ENCODE measurements around the gene TET3. TPM values are rescaled to one million over a fixed set of nuclear protein-coding genes. Genes with fewer than 3 reads are reported as not detected.
A peak's percentile ranks its signal among the peaks of the same experiment; 100 is the strongest.

The TET3 gene
- total and polyA plus RNA-seq, 2 donors (not counting 1 experiment from before 2014, with no cell fraction given), result 2.1 to 3.1 TPM

DNA sequence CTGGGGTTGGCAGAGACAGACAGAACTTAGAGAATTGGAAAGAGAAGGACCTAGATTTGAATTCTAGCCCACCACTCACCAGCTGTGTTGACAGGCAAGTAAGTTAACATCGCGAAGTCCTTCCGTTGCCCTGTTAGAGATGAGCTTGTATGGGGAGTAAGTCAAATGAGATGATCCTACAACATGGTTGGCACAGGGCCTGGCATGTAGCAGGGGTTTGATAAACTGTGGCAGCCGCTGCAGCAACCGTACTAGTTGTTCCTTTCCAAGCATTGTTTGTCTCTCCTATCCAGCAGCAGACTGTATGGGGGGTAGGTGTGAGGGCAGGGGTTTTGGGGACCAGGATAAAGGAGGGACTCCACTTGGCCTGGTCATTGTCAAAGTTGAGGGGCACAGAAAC lies 16.0 kb downstream of the TET3 start:
- TF ChIP-seq, protein P1, sequence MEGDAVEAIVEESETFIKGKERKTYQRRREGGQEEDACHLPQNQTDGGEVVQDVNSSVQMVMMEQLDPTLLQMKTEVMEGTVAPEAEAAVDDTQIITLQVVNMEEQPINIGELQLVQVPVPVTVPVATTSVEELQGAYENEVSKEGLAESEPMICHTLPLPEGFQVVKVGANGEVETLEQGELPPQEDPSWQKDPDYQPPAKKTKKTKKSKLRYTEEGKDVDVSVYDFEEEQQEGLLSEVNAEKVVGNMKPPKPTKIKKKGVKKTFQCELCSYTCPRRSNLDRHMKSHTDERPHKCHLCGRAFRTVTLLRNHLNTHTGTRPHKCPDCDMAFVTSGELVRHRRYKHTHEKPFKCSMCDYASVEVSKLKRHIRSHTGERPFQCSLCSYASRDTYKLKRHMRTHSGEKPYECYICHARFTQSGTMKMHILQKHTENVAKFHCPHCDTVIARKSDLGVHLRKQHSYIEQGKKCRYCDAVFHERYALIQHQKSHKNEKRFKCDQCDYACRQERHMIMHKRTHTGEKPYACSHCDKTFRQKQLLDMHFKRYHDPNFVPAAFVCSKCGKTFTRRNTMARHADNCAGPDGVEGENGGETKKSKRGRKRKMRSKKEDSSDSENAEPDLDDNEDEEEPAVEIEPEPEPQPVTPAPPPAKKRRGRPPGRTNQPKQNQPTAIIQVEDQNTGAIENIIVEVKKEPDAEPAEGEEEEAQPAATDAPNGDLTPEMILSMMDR (conservative IDR thresholded peaks at IDR 0.05 in 1 of 2, IDR thresholded peaks at IDR 0.05 in 1 of 2; ENCODE audit: low read depth in 1 of 2, low read length in 2 of 2), result no peak
- TF ChIP-seq EZH2 (IDR thresholded peaks at IDR 0.05; ENCODE audit: low read length, missing control alignments), result no peak
- Histone ChIP-seq H3K27ac (ENCODE audit: insufficient read depth, low read length) (no peak overlapping the region), H3K9me3 (ENCODE audit: control insufficient read depth, insufficient read depth, low read depth, low read length) (no peaks in the 10 kb centered on the region), H2AFZ (ENCODE audit: low read length) (no peak overlapping the region), H3K36me3 (ENCODE audit: control insufficient read depth, insufficient read depth, low read length) (no peaks in the 10 kb centered on the region), H3K79me2 (ENCODE audit: control insufficient read depth, insufficient read depth, low read length) (peaks cover 6% of the 10 kb centered on the region), H3K4me1 (ENCODE audit: control insufficient read depth, extremely low read depth, insufficient read depth, low read length) (peaks cover 21% of the 10 kb centered on the region), H3K4me3 (replicated peaks in 1 of 4; ENCODE audit: control extremely low read depth in 1 of 4, insufficient read depth in 1 of 4, low read depth in 3 of 4, low read length in 4 of 4) (no peak overlapping the region), H3K27me3 (ENCODE audit: control insufficient read depth, insufficient read depth, low read length) (no peaks in the 10 kb centered on the region), H3K9ac (ENCODE audit: insufficient read depth, low read length) (no peak overlapping the region), H3K4me2 (ENCODE audit: extremely low read depth, insufficient read depth, low read length) (peak overlapping the region; percentile 4), H4K20me1 (ENCODE audit: control insufficient read depth, extremely low read depth, insufficient read depth, low read length) (no peaks in the 10 kb centered on the region)
- DNase-seq (ENCODE audit: low read depth in 2 of 2), result no peak

DNA sequence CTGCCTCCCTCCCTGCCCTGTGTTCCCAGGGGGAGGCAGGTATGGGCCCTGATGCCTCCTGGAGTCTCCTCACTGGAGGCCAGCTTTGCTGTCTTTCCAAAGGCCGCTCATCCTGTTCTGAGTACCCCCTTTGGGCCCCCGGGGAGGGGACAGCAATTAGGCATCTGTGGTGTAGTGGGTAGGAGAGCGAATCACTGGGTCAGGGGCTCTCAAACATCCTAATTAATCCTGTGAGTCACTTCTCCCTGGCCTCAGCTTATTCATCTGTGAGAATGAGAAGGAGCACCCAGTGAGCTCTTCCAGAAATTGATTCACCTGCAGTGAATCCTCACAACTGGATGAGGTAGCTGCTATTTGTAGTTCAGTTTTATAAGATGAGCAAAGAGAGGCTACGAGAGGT lies 16.4 kb downstream of the TET3 start:
- H4K20me1 ChIP-seq (ENCODE audit: control insufficient read depth, extremely low read depth, insufficient read depth, low read length), result no peaks in the 10 kb centered on the region
- no peak overlapping the region for H2AFZ ChIP-seq (ENCODE audit: low read length)
- no peak overlapping the region for H3K27ac ChIP-seq (ENCODE audit: insufficient read depth, low read length)
- no peaks in the 10 kb centered on the region for H3K36me3 ChIP-seq (ENCODE audit: control insufficient read depth, insufficient read depth, low read length)
- H3K27me3 ChIP-seq (ENCODE audit: control insufficient read depth, insufficient read depth, low read length), result no peaks in the 10 kb centered on the region
- H3K9ac ChIP-seq (ENCODE audit: insufficient read depth, low read length), result no peak overlapping the region
- H3K4me2 ChIP-seq (ENCODE audit: extremely low read depth, insufficient read depth, low read length), result no peak overlapping the region
- H3K4me1 ChIP-seq (ENCODE audit: control insufficient read depth, extremely low read depth, insufficient read depth, low read length), result peaks cover 24% of the 10 kb centered on the region
- H3K79me2 ChIP-seq (ENCODE audit: control insufficient read depth, insufficient read depth, low read length), result peaks cover 6% of the 10 kb centered on the region
- no peak for DNase-seq (ENCODE audit: low read depth in 2 of 2)
- TF ChIP-seq, protein P1 (conservative IDR thresholded peaks at IDR 0.05 in 1 of 2, IDR thresholded peaks at IDR 0.05 in 1 of 2; ENCODE audit: low read depth in 1 of 2, low read length in 2 of 2), result no peak
- TF ChIP-seq EZH2 (IDR thresholded peaks at IDR 0.05; ENCODE audit: low read length, missing control alignments), result no peak
- no peaks in the 10 kb centered on the region for H3K9me3 ChIP-seq (ENCODE audit: control insufficient read depth, insufficient read depth, low read depth, low read length)
- no peak overlapping the region for H3K4me3 ChIP-seq (replicated peaks in 1 of 4; ENCODE audit: control extremely low read depth in 1 of 4, insufficient read depth in 1 of 4, low read depth in 3 of 4, low read length in 4 of 4)

DNA sequence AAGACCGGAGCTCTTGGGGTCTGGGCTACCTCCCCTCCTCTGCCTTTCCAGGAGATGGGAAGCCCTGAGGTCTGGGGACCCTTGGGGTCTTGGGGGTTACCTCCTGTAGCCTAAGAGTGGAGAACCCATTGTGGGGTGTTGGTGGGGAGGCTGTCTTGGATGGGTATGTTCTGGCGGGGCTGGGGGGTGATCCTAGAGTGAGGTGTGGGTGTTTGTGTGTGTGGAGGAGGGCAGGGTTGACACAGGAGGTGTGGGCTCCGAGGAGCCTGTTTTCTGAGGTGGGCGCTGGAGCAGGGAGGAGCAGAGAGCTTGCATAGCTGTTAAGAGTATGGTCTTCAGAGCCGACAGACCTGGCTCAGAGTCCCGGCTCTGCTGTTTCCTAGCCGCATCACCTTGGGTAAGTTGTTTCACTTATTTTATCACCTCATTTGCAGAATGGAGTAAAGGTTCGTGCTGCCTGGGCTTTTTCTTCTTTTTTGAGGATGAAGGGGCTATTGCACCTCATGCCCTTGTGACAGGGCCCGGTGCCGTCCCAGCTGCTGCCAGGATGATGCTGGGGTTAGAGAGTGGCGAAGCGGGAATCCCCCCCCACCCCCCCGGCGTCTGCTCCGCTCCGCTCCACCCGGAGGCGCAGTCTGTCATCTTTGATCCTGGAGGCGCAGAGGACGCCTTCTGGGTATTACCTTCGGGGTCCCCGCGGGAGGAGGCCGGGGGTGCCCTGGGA lies 17.2 kb downstream of the TET3 start:
- Histone ChIP-seq H3K9ac (ENCODE audit: insufficient read depth, low read length) (no peak overlapping the region), H3K27me3 (ENCODE audit: control insufficient read depth, insufficient read depth, low read length) (no peaks in the 10 kb centered on the region), H3K36me3 (ENCODE audit: control insufficient read depth, insufficient read depth, low read length) (no peaks in the 10 kb centered on the region), H3K9me3 (ENCODE audit: control insufficient read depth, insufficient read depth, low read depth, low read length) (no peaks in the 10 kb centered on the region), H4K20me1 (ENCODE audit: control insufficient read depth, extremely low read depth, insufficient read depth, low read length) (no peaks in the 10 kb centered on the region), H3K27ac (ENCODE audit: insufficient read depth, low read length) (no peak overlapping the region), H3K4me3 (replicated peaks in 1 of 4; ENCODE audit: control extremely low read depth in 1 of 4, insufficient read depth in 1 of 4, low read depth in 3 of 4, low read length in 4 of 4) (peak overlapping the region in 3 of 4 experiments; percentile 4 to 75 (median 45)), H2AFZ (ENCODE audit: low read length) (no peak overlapping the region), H3K79me2 (ENCODE audit: control insufficient read depth, insufficient read depth, low read length) (peaks cover 8% of the 10 kb centered on the region), H3K4me1 (ENCODE audit: control insufficient read depth, extremely low read depth, insufficient read depth, low read length) (peaks cover 32% of the 10 kb centered on the region), H3K4me2 (ENCODE audit: extremely low read depth, insufficient read depth, low read length) (peak overlapping the region; percentile 40)
- no peak for DNase-seq (ENCODE audit: low read depth in 2 of 2)
- TF ChIP-seq, protein P1 (conservative IDR thresholded peaks at IDR 0.05 in 1 of 2, IDR thresholded peaks at IDR 0.05 in 1 of 2; ENCODE audit: low read depth in 1 of 2, low read length in 2 of 2), result no peak
- no peak for TF ChIP-seq EZH2 (IDR thresholded peaks at IDR 0.05; ENCODE audit: low read length, missing control alignments)
